ENCODE results near the gene PLXNA2.
A peak's percentile ranks its signal among the peaks of the same experiment; 100 is the strongest.

The PLXNA2 gene

GRCh38 chr1:208061632-208062031 is 182.6 kb downstream of the PLXNA2 start:
- DNase-seq: no peak

DNA sequence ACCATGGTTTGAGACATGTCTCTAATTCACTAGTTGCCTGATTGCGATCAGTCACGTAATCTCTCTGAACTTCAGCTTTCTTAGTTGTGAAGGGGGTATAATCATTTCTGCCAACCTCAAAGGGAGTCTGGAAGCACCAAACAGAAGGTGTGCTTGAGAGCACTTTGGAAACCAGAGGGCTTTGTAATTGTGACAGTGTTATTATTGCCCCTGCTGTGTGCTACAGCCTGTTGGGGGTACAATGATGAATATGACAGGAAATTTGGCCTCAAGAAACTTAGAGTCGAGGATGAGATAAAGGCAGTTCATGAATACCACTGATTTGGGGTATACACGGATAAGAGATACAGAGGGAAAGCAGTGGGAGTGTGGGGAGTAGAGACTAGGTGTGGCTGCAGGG is 183.1 kb downstream of the PLXNA2 start:
- no peak for DNase-seq

DNA sequence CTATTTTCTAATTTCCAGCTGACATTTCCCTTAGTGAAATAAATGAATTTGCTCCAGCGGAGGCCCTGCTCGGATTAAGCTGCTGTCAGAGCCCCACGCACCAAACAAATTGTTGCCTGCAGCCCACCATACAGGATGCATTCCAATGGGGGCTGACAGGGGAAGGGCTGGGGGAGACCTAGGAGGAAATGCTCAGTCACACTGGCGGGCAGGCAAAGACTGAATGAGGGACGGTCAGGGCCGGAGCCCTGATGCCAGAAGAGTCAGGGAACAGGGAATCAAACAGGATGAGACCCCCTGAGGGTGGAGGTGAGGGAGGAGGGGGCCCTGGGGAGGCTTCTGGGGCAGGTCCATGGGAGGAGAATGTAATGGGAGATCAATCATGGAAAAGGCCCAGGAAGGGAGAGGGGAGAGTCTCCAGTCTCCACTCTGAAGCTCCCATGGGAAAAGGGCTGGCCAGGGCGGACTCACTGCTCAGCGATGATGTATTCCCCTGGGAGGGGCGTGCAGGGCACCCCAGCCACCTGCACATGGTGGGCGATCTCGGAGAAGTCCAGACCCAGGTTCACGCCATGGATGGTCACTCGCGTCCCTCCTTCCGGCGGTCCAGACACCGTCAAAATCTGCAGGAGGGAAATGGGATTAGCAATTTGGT is 183.8 kb downstream of the PLXNA2 start:
- no peak for DNase-seq

- DNase-seq: no peak
Measured at GRCh38 chr1:208059409-208060001, 184.7 kb downstream of the PLXNA2 start.

DNA sequence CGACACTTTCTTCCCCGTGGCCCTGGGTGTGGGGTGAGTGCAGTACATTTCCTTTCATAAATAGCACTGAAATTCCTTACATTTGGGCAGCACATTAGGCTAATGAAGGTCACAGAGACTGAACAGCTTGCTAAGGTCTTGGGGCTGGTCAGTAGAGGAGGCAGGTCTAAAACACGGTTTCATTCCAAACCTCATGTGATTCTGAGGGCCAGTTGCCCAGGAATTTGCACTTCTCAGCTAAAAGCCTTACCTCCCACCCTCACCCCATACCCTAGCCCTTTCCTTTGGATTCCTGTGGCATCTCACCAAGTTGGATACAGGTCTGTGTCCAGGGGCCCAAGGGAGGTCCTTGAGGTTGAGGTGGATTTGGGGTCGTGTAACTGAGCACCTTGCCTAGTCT is 185.4 kb downstream of the PLXNA2 start:
- no peak for DNase-seq

DNA sequence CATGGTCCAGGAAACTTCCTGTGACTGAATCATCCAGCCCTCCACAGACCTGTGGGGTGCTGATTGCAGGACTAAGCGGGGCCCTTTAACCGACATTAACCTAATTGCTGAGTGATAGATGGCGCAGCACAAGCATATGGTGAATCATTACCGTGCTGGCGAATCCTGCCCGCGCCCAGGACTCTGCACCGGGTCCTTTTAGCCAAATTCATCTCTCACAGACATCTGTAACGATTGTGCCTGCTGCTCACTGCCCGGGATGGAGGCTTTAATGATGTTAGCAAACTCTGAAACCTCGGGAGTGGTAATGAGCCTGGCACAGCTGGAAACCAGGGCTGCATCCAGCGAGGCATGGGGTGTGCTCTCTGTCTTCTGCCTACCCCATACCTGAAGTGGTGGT is 185.9 kb downstream of the PLXNA2 start:
- DNase-seq: no peak

DNA sequence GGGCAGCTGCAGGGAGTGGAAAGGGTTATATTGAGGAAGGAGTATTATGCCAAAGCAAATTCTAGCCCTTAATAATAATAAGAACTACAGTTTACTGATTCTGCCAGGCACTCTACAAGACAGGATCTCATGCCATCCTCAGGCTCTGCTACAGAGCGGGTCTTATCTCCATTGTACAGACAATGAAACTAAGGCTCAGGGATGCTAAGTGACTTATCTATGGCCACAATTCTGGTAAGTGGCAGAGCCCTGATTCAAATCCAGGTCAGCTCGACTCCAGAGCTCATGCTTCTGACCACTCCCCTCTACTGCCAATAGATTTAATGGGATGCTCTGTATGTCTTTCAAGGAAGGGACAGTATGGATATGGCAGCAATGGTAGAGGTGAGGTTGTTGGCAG is 187.1 kb downstream of the PLXNA2 start:
- DNase-seq: no peak

DNA sequence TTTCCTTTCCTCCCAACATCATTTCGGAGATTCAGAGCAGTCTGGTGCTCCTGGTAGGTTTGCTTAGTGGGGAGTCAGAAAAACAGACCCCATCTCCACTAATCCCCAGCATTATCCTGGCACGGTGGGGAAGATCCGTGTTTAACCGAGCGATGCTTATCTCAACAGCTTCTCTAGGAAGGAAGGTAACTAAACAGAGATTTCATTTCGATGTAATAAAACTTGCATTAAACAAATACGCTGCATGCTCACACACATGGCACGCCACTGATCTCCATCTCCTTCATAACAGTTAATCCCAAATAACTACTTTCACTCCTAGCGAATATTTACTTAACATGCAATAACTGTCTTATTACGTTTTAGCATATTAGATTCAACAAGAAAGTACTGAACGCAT is 188.6 kb downstream of the PLXNA2 start:
- DNase-seq: no peak

DNA sequence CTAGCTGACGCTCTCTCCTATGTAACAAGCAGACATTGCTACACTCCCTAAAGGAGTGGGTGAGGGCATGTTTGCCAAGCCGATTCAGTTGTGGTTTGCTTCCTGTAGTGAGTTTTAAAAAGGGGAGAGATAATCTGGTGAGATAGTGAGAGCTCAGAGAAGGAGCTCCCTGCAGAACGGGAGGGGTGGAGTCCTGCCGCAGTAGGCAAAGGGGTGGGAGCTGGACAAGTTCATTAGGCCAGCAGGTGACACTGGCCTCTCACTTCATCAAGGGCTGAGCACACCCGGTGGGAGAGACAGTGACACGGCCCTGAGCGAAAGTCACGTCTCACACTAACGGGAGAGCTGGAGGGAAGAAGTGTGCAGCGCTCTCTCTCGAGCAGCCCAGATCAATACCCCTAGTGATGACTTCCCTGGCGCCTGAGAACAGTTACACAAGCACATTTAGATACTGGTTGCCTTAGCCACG is 189.2 kb downstream of the PLXNA2 start:
- no peak for DNase-seq

DNA sequence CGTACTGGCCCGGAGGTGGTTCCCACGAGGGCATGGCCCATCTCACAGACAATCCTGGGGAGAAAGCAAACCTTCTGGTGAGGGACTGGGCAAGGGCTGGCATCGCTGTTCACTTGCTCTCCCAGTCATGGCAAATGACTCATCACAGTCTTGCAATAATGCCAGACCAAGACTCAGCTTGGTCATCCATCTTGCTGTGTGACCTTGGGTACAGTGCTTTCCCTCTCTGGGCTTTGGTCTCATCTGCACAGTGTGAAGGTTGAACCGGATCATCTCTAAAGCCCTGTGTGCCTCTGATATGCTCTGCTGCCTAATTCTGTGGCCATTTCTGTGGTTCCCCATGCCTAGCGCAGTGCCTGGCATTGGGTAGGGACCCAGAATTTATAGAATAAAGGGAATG is 189.7 kb downstream of the PLXNA2 start:
- DNase-seq: no peak

DNA sequence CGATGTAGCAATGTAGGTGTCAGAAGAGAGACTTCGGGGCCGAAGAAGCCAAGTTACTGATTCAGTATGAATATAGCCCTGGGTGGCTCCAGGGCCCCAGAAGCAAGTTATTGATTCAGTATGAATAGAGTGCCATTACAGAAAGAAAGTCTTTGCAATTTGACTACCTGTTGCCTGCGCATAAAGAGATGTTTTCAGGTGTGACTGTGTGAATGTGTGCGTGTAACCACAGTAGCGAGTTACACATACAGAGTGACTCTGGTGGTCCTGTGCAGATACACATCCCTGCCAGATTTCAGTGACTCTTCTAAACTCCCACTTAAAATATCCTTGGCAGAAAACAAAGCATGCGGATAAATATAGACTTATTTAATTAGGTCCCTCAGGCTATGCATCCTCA is 190.5 kb downstream of the PLXNA2 start:
- DNase-seq: no peak

DNA sequence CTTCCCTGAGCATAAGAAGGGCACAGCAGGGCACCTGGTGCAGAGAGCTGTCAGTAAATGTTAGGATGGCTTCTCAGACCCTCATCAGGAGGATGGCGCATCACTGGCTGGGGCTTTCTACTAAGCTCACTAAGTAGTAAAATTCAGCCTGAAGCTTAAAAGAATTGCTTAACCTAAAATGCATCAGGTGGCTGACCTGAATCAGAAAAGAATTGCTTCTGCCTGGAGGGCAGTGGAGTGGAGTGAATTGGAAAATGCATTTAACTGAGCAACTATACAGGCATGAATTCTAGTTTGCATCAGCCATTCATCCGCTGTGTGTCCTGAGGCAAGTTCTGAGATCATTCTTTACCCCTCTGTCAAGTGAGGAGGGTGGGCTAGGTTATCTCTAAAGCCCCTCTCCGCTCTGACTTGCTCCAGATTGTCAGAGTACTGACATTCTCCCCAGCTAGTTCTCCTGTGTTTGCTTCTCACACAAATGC is 191.2 kb downstream of the PLXNA2 start:
- no peak for DNase-seq

GRCh38 chr1:208052135-208052534 is 192.0 kb downstream of the PLXNA2 start:
- DNase-seq: no peak

DNA sequence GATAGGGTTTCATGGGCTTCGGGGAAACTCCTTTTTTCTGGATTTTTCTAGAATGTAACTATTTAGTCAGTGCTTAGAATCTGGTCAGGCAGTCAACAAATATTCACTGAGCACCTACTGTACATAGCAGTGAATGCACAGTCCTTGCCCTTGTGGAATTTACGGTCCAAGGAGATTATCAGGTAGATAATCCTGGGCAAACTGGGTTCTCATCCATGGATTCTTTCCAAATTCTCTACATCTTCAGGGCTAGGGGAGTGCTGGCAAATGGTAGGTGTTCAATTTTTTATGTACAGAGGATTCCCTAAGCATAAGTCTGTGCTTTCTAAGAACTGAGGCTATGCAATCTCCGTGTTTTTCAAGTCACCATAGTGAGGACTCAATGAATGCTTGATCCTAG is 192.5 kb downstream of the PLXNA2 start:
- no peak for DNase-seq

- peak in 1 of 14 donors; percentile 8 for DNase-seq
Measured at GRCh38 chr1:208048904-208049303, 195.3 kb downstream of the PLXNA2 start.

- DNase-seq: peak in 1 of 14 donors; percentile 18
Measured at GRCh38 chr1:208047975-208048374, 196.2 kb downstream of the PLXNA2 start.

- peak in 7 of 14 donors; percentile 18 to 67 (median 37) for DNase-seq
Measured at GRCh38 chr1:208047476-208047934, 196.7 kb downstream of the PLXNA2 start.

DNA sequence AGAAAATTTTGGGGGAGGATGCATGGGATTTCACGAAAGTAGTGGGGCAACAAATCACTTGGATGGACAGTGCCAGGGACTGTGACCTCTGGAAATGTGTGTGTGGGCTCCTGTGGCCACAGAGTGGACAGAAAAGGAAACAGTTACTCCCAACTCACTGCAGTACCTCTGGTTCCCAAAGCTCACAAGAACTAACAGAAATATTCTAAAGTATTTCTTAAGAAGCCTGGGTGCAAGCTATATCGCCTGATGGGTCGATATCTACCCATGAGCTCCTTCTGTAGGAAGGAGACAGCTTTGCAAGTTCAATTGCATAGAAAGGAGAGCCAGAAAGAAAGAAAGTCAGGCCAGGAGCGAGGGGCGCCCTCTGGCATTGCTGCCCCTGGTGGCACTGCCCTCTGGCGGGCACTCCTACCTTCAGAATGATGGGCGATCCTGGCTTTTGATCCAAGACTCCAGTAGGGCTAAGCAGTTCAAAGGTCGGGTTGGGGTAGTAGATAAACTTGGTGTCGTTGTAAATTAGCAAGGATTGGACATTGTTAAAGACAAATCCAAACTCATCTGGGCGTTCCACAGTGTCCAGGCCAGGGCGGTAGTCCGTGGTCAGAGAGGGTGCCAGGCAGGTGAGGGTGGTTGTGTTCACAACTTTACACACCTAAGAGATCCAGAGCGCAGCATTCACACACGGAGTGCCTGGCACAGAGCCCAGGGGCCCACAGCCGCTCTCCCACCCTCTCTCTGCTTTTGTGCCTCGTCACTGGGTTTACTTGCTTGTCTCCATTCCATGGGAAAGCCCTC is 198.5 kb downstream of the PLXNA2 start:
- DNase-seq: no peak

- DNase-seq: no peak
Measured at GRCh38 chr1:208044589-208045462, 199.4 kb downstream of the PLXNA2 start.

GRCh38 chr1:208043691-208044181 is 200.4 kb downstream of the PLXNA2 start:
- peak in 2 of 14 donors; percentile 42 to 98 for DNase-seq

- no peak for DNase-seq
Measured at GRCh38 chr1:208042868-208043267, 201.3 kb downstream of the PLXNA2 start.

GRCh38 chr1:208042041-208042615 is 202.1 kb downstream of the PLXNA2 start:
- DNase-seq: no peak

All from C1 segment of cervical spinal cord (tissue), 14 donors.